Measurements from ENCODE around the gene KRT32. TPM values are rescaled to one million over a fixed set of nuclear protein-coding genes. Genes with fewer than 3 reads are reported as not detected.

The KRT32 gene
- total RNA-seq, 1 experiment from 2014 or later, result 0.42 TPM

DNA sequence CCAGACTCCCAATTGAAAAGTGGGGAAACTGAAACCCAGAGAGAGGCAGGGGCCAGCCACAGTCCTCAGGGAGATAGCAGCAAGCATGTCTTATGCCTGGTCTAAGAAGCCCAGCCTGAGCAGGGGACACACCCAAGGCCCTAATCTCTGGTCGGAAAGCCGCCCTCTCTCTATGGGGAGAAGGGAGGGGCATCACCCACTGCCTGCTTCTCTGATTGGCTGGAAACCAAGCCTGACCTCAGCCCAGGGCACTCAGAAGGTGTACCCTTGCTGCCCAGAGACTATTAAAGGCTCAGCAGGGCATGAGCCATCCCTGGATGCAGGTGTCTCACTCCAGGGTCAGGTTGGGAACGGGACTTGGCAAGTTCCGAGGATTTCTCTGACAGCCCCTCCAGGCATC is 43.9 kb upstream of the KRT32 start:
- no peak for DNase-seq (ENCODE audit: low read depth, low spot score)
- Histone ChIP-seq H3K4me2 (ENCODE audit: low read length) (peak overlapping the region; percentile 22; the same call in 1 of the 2 replicates), H3K27me3 (ENCODE audit: insufficient read depth, low read length) (no peaks in the 10 kb centered on the region), H3K9ac (ENCODE audit: low read length) (peak overlapping the region; percentile 1; the same call in 1 of the 2 replicates), H3K9me3 (ENCODE audit: control insufficient read depth in 1 of 2, insufficient read depth in 1 of 2, low read depth in 1 of 2, low read length in 2 of 2) (no peaks in the 10 kb centered on the region), H3K9me2 (ENCODE audit: insufficient read depth) (no peaks in the 10 kb centered on the region), H2AFZ (ENCODE audit: low read depth, low read length, poor library complexity, severe bottlenecking) (no peak overlapping the region), H3K79me2 (ENCODE audit: insufficient read depth, low read length) (no peaks in the 10 kb centered on the region), H3K4me1 (ENCODE audit: control insufficient read depth in 1 of 2, insufficient read depth in 2 of 2, low read length in 2 of 2) (peaks cover 13 to 55% of the 10 kb centered on the region in 2 experiments), H3K27ac (ENCODE audit: low read depth, low read length) (no peak overlapping the region), H4K20me1 (ENCODE audit: insufficient read depth) (no peaks in the 10 kb centered on the region), H3K4me3 (replicated peaks in 1 of 2; ENCODE audit: low read depth in 1 of 2, low read length in 2 of 2) (no peak overlapping the region), H3K36me3 (ENCODE audit: control insufficient read depth in 1 of 2, insufficient read depth in 2 of 2, low read length in 2 of 2) (0 out of 4 replicates have a peak, but pooled peaks cover 0 to 4% of the 10 kb centered on the region in 2 experiments)
- peak; percentile 75 for ATAC-seq
- RAD21 ChIA-PET (ENCODE audit: low non-redundant PET in 1 of 2, low total read pairs in 2 of 2, uncharacterized antibody in 2 of 2, unreplicated experiment in 2 of 2), result interaction anchor here in 1 of 2 experiments (1.1 kb wide), 1 partner anchor 38 kb away, joined by 3 read pairs; no protein-coding TSS in a partner anchor
- POLR2A ChIA-PET, result interaction anchor here (1.2 to 2.1 kb wide), 3 partner anchors 10 to 17 kb away, joined by 3 to 7 read pairs (median 4); partner anchors contain the start of gene KRT19
- TF ChIP-seq POLR2AphosphoS5 (IDR thresholded peaks at IDR 0.05; ENCODE audit: low read depth, low read length) (peak; percentile 23; the same call in 1 of the 2 replicates), SIN3A (IDR thresholded peaks at IDR 0.05; ENCODE audit: low read depth) (no peak)
- no TSS peak for BruUV-seq (replicated peaks)
- intact Hi-C loops (cut with micrococcal nuclease), result no loop called here
- CTCF ChIA-PET, result interaction anchor here (3.9 kb wide), 1 partner anchor 38 kb away, joined by 10 read pairs; no protein-coding TSS in a partner anchor

- ChIA-PET CTCF (interaction anchor here (3.9 kb wide), 1 partner anchor 38 kb away, joined by 10 read pairs; no protein-coding TSS in a partner anchor), POLR2A (interaction anchor here (0.7 to 2.1 kb wide), 3 partner anchors 8 to 18 kb away, joined by 3 to 7 read pairs (median 3); partner anchors contain the start of genes KRT15 and KRT19), RAD21 (ENCODE audit: low non-redundant PET in 1 of 2, low total read pairs in 2 of 2, uncharacterized antibody in 2 of 2, unreplicated experiment in 2 of 2) (no interaction called here)
- Histone ChIP-seq H3K4me1 (ENCODE audit: control insufficient read depth in 1 of 2, insufficient read depth in 2 of 2, low read length in 2 of 2) (peaks cover 13 to 62% of the 10 kb centered on the region in 2 experiments), H3K9me3 (ENCODE audit: control insufficient read depth in 1 of 2, insufficient read depth in 1 of 2, low read depth in 1 of 2, low read length in 2 of 2) (no peaks in the 10 kb centered on the region), H3K4me2 (ENCODE audit: low read length) (peak overlapping the region; percentile 22), H3K9ac (ENCODE audit: low read length) (0 out of 2 replicates have a peak overlapping the region, but pooled peaks have one; percentile 1), H4K20me1 (ENCODE audit: insufficient read depth) (no peaks in the 10 kb centered on the region), H3K27me3 (ENCODE audit: insufficient read depth, low read length) (no peaks in the 10 kb centered on the region), H2AFZ (ENCODE audit: low read depth, low read length, poor library complexity, severe bottlenecking) (no peak overlapping the region), H3K4me3 (replicated peaks in 1 of 2; ENCODE audit: low read depth in 1 of 2, low read length in 2 of 2) (no peak overlapping the region), H3K79me2 (ENCODE audit: insufficient read depth, low read length) (no peaks in the 10 kb centered on the region), H3K36me3 (ENCODE audit: control insufficient read depth in 1 of 2, insufficient read depth in 2 of 2, low read length in 2 of 2) (no peaks in the 10 kb centered on the region), H3K9me2 (ENCODE audit: insufficient read depth) (no peaks in the 10 kb centered on the region), H3K27ac (ENCODE audit: low read depth, low read length) (no peak overlapping the region)
- 0 out of 2 replicates have a peak, but pooled peaks have one; percentile 25 for ATAC-seq
- intact Hi-C loops (cut with micrococcal nuclease), result no loop called here
- DNase-seq (ENCODE audit: low read depth, low spot score), result no peak
- no TSS peak for BruUV-seq (replicated peaks)
- no peak for TF ChIP-seq MAX (IDR thresholded peaks at IDR 0.05)
- TF ChIP-seq SRF (IDR thresholded peaks at IDR 0.05; ENCODE audit: low read depth), result no peak
- TF ChIP-seq EZH2 (IDR thresholded peaks at IDR 0.05), result no peak
- no peak for TF ChIP-seq ELF1 (IDR thresholded peaks at IDR 0.05; ENCODE audit: borderline replicate concordance, low read depth)
- TF ChIP-seq ZNF274 (IDR thresholded peaks at IDR 0.05; ENCODE audit: low read depth, low read length), result no peak
- TF ChIP-seq EGR1 (IDR thresholded peaks at IDR 0.05; ENCODE audit: low read depth), result no peak
- TF ChIP-seq POLR2AphosphoS5 (IDR thresholded peaks at IDR 0.05; ENCODE audit: low read depth, low read length), result no peak
- no peak for TF ChIP-seq ZBTB33 (IDR thresholded peaks at IDR 0.05; ENCODE audit: extremely low read depth, insufficient replicate concordance, low read length)
- TF ChIP-seq SIN3A (IDR thresholded peaks at IDR 0.05; ENCODE audit: low read depth), result no peak
- TF ChIP-seq ATF3 (IDR thresholded peaks at IDR 0.05), result no peak
- no peak for TF ChIP-seq SP1 (IDR thresholded peaks at IDR 0.05; ENCODE audit: low read depth)
Measured at GRCh38 chr17:41510251-41511065, 43.3 kb upstream of the KRT32 start.
